Epithelial cell of esophagus (primary cell): ENCODE data around the gene RABL6.
A peak's percentile ranks its signal among the peaks of the same experiment; 100 is the strongest.
"Not testable (repeated sequence)": the region's sequence is repeated elsewhere in the genome, so short reads cannot be mapped to it uniquely, and the experiment has no call there.

Experiments
- DNase-seq: peaks from one replicate; pipeline ENCODE4 v3.0.0; 2010; ENCODE audit warnings: low read depth
- H3K4me3 ChIP-seq: 2 replicates; pipeline ENCODE4 v1.5.1; 2011; ENCODE audit warnings: mild to moderate bottlenecking, low read length, control low read depth
- TF ChIP-seq, protein P1 (sequence below): IDR thresholded peaks from 2 replicates; pipeline ENCODE4 v1.5.1; 2011; ENCODE audit warnings: low read depth, mild to moderate bottlenecking, low read length, control low read depth, inconsistent platforms; ENCODE audit not compliant: insufficient read depth; ENCODE audit errors: missing control alignments

RABL6 gene

DNA sequence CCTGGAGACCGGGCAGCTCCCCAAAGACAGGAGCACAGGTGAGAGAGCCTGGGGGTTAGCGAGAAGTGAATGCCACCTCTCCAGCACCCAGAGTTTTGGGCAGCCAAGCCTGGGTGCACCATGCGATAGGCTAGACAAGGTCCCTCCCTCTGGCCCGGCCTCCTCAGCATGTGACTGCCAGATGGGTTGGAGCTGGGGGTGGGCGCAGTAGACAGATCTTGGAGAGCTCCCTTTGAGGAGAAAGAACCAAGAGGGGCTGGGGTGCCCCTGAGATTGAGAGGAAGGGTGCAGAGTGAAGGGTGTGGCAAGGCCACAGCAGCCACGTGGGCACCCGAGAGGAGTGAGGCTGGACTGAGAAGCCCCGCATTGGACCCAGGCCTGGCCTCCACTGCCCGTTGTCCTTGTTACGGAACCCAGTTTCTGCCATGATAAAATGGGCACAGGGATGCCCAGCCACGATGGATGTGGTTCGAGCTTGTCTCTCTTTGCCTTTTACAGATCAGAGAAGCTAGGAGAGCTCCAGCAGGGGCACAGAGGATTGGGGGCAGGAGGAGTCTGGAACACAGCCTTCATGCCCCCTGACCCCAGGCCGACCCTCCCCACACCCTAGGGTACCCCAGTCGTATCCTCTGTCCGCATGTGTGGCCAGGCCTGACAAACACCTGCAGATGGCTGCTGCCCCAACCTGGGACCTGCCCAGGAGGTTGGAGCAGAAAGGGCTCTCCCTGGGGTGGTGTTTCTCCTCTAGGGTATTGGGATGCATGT is 15.2 kb upstream of the RABL6 start:
- DNase-seq, result no peak
- TF ChIP-seq, protein P1, sequence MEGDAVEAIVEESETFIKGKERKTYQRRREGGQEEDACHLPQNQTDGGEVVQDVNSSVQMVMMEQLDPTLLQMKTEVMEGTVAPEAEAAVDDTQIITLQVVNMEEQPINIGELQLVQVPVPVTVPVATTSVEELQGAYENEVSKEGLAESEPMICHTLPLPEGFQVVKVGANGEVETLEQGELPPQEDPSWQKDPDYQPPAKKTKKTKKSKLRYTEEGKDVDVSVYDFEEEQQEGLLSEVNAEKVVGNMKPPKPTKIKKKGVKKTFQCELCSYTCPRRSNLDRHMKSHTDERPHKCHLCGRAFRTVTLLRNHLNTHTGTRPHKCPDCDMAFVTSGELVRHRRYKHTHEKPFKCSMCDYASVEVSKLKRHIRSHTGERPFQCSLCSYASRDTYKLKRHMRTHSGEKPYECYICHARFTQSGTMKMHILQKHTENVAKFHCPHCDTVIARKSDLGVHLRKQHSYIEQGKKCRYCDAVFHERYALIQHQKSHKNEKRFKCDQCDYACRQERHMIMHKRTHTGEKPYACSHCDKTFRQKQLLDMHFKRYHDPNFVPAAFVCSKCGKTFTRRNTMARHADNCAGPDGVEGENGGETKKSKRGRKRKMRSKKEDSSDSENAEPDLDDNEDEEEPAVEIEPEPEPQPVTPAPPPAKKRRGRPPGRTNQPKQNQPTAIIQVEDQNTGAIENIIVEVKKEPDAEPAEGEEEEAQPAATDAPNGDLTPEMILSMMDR, result no peak
- peak overlapping the region; percentile 86 for H3K4me3 ChIP-seq

DNA sequence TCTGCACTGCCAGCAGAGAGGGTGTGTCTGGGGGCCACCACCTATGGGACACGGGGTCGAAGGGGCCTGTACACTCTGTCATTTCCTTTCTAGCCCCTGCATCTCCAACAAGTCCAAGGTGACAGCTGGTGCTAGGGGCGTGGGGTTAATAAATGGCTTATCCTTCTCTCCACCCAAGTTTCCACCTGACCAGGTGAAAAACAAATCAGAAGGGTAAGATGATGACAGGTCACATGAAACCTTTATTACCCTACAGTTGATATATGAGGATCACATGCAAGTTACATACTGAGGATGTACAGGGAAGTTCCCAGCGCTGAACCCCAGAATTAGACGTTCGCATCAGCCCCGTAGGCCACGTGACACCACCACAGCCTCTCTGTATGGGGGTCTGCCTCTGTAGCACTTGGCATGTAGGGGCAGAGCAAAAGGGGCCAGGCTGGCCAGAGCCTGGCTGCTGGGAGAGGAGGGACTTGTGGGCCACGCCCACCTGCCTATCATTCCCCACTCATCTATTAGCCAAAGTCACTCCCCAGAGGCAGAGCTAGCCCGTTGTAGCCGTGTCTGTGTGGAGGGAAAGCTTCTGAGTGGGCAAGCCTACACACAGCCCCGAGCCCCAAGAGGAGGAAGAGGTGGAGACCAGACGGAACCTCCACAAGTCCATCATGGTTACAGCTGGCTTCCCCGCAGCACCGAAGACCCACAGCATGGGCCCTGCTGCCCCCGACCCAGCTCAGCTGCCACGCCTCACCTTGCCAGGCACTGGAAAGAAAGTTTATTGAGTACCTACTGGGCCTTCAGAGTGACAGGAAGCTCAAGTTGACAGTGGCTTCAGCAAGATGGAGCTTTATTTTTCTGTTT is 14.4 kb upstream of the RABL6 start:
- no peak overlapping the region for H3K4me3 ChIP-seq
- peak; percentile 33 for DNase-seq

DNA sequence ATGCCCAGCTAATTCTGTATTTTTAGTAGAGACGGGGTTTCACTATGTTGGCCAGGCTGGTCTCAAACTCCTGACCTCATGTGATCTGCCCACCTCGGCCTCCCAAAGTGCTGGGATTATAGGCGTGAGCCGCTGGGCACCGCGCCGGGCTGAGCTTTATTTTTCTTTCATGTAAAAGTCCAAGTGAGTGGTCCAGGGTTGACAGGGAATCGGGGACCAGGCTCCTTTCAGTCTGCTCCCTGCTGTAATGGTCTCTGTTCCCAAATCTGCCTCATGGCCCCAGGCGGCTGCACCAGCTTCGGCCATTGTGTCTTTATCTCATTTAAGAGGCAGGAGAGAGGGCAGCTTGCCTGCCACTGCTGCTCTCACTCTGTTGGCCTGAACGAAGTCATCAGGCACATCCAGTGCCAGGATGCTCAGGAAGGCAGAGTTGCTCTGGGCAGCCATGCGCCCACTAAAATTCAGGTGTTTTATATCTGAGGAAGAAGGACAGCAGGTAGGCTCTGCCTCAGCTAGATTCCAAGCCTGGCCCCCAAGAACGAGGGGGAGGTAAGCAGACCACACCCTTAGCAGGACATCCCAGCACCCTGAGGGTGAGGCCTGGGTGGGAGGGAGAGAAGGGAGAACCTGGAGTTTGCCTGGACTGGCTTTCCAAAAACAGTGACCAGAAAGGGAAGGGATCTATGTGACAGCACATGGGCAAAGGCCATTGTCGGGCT is 13.3 kb upstream of the RABL6 start:
- no peak for DNase-seq
- TF ChIP-seq, protein P1, result no peak
- no peak overlapping the region for H3K4me3 ChIP-seq

More for the DNA sequence above, 14.4 kb upstream of the RABL6 start:
- TF ChIP-seq, protein P1, result no peak

DNA sequence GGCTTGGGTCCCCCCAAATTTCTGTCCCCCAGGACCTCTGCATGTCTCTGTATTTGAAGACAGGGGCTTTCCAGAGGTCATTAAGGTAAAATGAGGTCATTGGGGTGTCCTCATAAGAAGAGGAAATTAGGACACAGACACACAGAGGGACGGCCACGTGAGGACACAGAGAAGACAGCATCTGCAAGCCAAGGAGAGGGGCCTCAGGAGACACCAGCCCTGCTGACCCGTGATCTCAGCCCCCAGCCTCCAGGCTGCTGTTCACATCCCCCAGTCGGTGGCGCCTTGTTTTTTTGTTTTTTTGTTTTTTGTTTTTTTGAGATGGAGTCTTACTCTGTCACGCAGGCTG is 12.8 kb upstream of the RABL6 start:
- TF ChIP-seq, protein P1, result no peak
- H3K4me3 ChIP-seq, result no peak overlapping the region
- no peak for DNase-seq

DNA sequence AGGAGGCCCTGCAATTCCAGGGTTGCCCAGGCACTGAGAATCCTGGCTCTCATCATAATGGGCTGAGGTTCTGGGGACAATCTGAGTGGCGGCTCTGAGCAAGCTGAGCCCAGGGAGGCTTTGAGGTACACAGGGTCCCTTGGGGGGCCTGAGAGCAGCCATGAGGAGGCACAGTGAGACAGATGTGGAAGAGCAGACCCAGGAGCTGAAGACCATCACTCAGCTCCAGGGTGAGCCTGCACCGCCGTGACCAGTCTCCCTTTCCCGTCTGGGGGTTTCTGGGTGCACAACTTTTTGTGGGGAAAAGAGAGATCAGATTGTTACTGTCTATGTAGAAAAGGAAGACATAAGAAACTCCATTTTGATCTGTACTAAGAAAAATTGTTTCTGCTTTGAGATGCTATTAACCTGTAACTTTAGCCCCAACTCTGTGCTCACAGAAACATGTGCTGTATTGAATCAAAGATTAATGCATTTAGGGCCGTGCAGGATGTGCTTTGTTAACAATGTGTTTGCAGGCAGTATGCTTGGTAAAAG is 11.4 kb upstream of the RABL6 start, which contains the start of gene CCDC183:
Gene CCDC183, plus strand, starts transcription at position 101 of the 537 bp plus-strand sequence. Its CDS starts 60 bp downstream, at position 161.
- no peak within 1 kb of the TSS for H3K4me3 ChIP-seq
- TF ChIP-seq, protein P1, result no peak
- no peak for DNase-seq

DNA sequence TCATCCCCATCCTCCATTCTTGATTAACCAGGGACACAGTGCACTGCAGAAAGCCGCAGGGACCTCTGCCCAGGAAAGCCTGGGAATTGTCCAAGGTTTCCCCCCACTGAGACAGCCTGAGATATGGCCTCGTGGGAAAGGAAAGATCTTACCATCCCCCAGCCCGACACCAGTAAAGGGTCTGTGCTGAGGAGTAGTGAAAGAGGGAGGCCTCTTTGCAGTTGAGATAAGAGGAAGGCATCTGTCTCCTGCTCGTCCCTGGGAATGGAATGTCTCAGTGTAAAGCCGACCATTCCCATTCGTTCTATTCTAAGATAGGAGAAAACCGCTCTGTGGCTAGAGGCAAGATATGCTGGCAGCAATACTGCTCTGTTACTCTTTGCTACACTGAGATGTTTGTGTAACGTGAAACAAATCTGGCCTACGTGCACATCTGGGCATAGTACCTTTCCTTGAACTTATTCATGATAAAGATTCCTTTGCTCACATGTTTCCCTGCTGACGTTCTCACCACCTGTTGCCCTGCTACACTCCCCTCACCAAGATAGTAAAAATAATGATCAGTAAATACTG is 10.9 kb upstream of the RABL6 start:
- not testable (repeated sequence) for DNase-seq, H3K4me3 ChIP-seq
